ENCODE measurements around the gene GJB5.

DNA sequence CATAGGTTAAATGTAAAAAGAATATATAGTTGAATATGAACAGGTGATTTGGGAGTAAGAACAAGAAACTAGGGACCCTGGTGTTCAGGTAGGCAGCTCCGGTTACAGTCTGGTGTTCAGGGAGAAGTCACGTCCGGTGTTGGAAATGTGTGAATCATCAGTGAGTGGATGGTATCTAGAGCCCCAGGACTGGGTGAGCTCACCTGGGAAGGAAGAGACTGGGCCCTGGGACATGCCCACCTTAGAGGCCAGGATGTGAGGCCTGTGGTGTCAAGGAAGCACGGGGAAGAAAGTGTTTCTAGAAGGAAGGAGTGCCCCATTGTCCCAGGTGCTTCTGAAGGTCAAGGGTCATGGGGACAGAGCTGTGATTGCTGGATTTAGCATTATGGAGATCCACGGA lies 24.7 kb downstream of the GJB5 start:
- TF ChIP-seq POLR2A (IDR thresholded peaks at IDR 0.05) (no peak), CTCF (IDR thresholded peaks at IDR 0.05) (no peak), POLR2AphosphoS5 (IDR thresholded peaks at IDR 0.05) (no peak)
